Mammary epithelial cell (primary cell): ENCODE data around the gene HPCAL1.

ENCODE experiments used
- CTCF ChIP-seq, 2 donors: IDR thresholded peaks in 1 of 2; conservative IDR thresholded peaks in 1 of 2; 2 replicates each; pipeline ENCODE4 v1.5.1; 2011 to 2012; ENCODE audit warnings: inconsistent platforms in 2 of 2, low read length in 2 of 2, mild to moderate bottlenecking in 2 of 2, control low read depth in 1 of 2, low read depth in 1 of 2; ENCODE audit not compliant: insufficient read depth in 1 of 2; ENCODE audit errors: extremely low read depth in 1 of 2
- EZH2 ChIP-seq: IDR thresholded peaks from 2 replicates; pipeline ENCODE4 v1.6.1; 2012; ENCODE audit warnings: low read length, inconsistent platforms, borderline replicate concordance

- TF ChIP-seq CTCF (conservative IDR thresholded peaks at IDR 0.05 in 1 of 2, IDR thresholded peaks at IDR 0.05 in 1 of 2; ENCODE audit: extremely low read depth in 1 of 2, insufficient read depth in 1 of 2, low read depth in 1 of 2, low read length in 2 of 2), result no peak
- no peak for TF ChIP-seq EZH2
Observed at GRCh38 chr2:10398496-10398895, 95.8 kb downstream of the HPCAL1 start.
